AML-193 (cell line): ENCODE measurements around the gene POLR3E.

Experiments used
- DNase-seq, 2 experiments: peaks; one replicate each; lab custom pipeline; 2025; lab: John Stamatoyannopoulos, UW

POLR3E gene, protein sequence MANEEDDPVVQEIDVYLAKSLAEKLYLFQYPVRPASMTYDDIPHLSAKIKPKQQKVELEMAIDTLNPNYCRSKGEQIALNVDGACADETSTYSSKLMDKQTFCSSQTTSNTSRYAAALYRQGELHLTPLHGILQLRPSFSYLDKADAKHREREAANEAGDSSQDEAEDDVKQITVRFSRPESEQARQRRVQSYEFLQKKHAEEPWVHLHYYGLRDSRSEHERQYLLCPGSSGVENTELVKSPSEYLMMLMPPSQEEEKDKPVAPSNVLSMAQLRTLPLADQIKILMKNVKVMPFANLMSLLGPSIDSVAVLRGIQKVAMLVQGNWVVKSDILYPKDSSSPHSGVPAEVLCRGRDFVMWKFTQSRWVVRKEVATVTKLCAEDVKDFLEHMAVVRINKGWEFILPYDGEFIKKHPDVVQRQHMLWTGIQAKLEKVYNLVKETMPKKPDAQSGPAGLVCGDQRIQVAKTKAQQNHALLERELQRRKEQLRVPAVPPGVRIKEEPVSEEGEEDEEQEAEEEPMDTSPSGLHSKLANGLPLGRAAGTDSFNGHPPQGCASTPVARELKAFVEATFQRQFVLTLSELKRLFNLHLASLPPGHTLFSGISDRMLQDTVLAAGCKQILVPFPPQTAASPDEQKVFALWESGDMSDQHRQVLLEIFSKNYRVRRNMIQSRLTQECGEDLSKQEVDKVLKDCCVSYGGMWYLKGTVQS

DNA sequence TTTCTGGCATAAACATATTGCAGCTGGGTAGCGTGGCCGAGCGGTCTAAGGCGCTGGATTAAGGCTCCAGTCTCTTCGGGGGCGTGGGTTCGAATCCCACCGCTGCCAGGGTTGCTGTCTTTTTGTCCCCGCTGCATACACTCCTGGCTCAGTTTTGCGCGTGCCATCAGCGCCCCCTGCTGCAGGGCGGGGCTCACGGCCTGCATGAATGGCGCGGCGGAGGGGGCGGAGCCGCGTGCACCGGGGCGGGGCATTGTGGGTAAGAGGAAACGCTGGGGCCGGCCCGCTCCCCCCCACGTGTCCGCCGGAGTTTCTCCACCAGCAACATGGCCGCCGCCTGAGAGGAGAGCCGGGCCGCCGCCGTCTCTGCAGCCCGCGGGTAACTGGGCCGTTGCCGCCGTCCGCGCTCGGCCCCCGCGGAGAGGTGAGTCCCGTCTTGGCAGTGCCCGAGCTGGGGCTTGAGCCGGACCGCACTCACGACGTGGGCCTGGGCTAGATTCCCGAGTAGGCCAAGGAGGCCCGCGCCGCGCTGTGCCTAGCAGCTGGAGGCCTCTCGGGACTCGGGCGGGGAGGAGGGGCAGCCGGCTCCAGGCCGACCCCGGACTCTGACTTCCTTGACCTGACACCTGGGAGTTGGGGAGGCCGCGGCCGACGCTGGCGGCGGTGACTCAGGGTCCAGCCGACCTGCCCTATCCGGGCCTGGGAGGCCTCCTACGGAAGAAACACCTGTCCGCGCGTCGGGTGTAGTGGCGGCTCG is at the start of gene POLR3E:
POLR3E (plus strand) TSS at position 296 of the 757 bp plus-strand sequence. CDS start 5,560 bp downstream, outside the sequence.
- peak; percentile 89 to 94 for DNase-seq

- DNase-seq: no peak
Observed at GRCh38 chr16:22250522-22250921, 46.7 kb upstream of the POLR3E start.

DNA sequence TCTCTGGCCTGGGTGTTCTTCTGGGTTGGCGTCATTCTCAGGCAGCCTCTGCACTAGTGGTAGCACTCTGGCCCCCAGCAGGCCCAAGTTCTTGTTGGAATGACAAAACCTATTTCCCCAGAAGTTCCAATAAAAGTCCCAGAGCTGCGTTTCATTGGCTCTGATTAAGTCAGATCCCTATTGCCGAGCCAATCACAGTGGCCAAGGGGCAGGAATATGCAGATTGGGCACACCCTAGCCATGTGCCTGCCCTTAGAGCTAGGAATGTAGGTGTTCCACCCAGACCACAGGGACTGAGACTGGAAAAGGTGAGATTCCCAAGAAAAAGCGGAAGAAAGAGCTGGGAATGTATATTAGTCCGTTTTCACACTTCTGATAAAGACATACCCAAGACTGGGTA is 44.9 kb upstream of the POLR3E start:
- no peak for DNase-seq

GRCh38 chr16:22253272-22253671 is 43.9 kb upstream of the POLR3E start:
- no peak for DNase-seq

DNA sequence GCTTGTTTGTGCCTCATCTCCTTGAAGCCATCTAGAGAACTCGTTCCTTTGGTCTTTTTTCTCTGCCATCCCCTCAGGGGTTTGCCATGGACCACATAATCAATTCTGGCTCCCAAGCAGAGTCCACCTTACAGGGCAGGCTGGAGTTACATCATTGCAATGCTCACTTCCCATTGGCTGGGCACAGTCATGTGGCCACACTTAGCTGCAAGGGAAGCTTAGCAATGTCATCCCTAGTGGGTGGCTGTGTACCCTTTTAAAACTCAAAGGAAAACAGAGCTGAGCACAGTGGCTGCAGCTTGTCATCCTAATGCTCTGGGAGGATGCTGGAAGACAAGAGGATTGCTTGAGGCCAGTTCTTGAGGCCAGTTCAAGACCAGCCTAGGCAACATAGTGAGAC is 41.9 kb upstream of the POLR3E start:
- no peak for DNase-seq

DNA sequence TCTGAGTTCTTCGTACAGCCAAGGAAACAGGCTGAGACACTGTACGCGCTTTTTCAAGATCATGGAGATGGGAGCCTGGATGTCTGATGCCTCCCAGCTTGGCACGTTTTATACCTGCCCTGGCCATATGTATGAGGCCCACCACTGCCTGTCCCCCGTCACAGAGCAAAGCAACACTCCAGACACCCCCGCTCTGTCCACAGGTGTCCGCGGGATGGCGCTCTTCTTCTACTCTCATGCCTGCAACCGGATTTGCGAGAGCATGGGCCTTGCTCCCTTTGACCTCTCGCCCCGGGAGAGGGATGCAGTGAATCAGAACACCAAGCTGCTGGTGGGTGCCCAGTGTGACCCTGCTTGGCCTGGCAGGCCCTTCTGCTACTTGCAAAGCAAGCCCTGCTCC is 39.8 kb upstream of the POLR3E start:
- DNase-seq: no peak

DNA sequence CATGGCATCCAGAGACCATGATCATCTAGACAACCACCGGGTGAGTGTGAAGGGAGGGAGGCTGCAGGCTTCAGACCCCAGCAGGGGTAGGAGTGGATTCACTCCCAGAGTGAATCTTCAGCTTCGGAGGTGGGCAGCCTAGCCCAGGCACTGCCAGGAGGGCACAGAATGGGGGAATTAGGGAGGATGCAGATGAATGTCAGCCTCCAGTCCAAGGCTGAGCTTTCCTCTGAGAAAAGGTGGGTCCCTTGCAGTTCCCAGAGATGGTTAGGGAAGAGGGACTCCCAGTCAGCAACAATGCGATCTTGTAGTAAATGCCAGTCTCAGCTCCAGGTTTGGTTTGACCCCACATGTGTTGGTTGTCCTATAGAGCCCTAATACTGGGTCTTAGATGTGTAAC is 36.7 kb upstream of the POLR3E start:
- DNase-seq: no peak

GRCh38 chr16:22262460-22262859 is 34.7 kb upstream of the POLR3E start:
- DNase-seq: no peak

- DNase-seq: no peak
Observed at GRCh38 chr16:22264786-22265185, 32.4 kb upstream of the POLR3E start.

- DNase-seq: no peak
Observed at GRCh38 chr16:22265351-22265750, 31.9 kb upstream of the POLR3E start.

- DNase-seq: no peak
Observed at GRCh38 chr16:22266546-22266945, 30.7 kb upstream of the POLR3E start.

DNA sequence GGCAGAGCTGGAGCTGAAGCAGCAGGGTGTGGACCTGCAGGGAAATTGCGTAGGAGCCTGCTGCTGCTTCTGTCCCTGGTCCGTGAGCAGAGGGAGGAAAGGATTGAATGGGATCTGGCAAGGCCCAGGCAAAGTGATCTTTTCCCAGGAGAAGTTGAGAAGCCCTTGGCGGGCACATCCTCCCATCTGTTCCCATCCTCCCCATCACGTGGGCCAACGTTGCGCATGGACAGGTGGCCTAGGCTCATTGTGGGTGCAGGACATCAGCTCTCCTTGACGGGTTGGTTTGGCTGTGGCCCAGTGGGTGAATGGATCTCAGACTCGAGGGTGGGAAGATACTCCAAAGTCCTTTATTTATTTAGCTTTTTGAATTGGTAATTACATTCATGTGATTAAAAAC is 29.4 kb upstream of the POLR3E start:
- no peak for DNase-seq

- DNase-seq: no peak
Observed at GRCh38 chr16:22270525-22270924, 26.7 kb upstream of the POLR3E start.

DNA sequence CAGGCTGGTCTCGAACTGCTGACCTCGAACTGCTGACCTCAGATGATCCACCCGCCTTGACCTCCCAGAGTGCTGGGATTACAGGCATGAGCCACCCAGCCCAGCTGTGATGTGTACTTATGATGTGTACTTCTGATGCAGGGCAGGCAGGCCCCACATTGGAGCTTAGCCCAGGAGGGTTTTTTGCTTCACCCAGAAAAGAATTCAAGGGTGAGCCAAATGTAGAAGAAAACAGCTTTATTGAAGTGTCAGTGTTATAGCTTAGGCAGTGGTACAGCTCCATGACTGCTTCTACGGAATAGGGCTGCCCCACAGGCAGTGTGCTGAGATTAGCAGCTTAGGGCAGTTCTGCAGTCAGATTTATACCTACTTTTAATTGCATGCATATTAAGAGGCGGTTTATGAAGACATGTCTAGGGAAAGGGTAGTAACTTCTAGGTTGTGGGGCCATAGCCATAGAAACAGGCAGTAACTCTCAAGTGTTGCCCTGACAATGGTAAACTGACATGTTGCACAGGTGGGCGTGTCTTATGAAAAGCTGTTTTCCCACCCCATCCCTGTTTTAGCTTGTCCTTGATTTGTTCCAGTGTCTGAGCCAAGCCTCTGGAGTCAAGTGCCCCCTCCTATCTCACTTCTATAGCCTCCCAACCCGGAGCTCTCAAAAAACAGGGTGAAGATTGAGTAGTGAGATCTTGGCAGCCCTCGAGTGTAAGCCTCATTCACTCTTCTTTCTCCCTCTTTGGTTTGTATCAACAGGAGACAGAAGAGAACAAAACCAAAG is 24.1 kb upstream of the POLR3E start:
- DNase-seq: no peak

DNA sequence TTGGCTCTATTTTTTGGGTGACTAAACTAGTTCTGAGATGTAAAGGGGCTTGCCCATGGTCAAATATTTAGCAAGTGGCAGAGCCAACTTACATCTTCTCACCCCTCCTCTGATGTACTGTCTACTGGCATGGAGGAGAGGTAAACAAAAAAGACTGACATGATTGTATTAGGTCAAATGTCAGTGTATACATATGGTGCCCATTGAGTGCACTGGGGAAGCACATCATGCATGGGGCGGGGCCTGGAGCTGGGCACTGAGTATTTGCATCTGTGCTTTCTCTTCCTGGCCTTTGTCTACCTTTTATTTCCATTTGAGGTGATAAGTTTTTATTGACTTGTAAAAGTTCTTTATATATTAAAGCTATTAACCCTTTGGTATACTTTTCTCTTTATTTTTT is 22.3 kb upstream of the POLR3E start:
- DNase-seq: no peak

GRCh38 chr16:22278441-22279230 is 18.6 kb upstream of the POLR3E start:
- DNase-seq: no peak

- DNase-seq: no peak
Observed at GRCh38 chr16:22282254-22282892, 14.8 kb upstream of the POLR3E start.

- DNase-seq: no peak
Observed at GRCh38 chr16:22284637-22285036, 12.6 kb upstream of the POLR3E start.

- DNase-seq: no peak
Observed at GRCh38 chr16:22285080-22285479, 12.1 kb upstream of the POLR3E start.

DNA sequence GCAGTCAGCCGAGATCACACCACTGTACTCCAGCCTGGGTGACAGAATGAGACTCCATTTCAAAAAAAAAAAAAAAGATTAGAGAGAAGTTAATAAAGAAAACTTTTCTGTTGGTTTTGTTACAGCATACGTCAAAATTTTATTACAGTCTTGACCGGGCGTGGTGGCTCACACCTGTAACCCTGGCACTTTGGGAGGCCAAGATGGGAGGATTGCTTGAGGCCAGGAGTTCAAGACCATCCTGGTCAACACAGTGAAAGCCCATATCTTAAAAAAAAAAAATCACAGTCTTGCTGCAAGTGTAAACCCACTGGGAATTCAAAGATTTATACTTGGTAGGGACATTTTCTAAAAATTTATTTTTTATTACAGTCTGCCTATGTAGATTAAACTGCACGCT is 6.2 kb upstream of the POLR3E start:
- DNase-seq: no peak
